GM23248 (cell line): ENCODE data around the gene PRKG2. TPM values are rescaled to one million over a fixed set of nuclear protein-coding genes. Genes with fewer than 3 reads are reported as not detected.
A peak's percentile ranks its signal among the peaks of the same experiment; 100 is the strongest.

Experiments used
- DNase-seq: peaks from one replicate; pipeline ENCODE4 v3.0.0-alpha.2; 2015
- H2AFZ ChIP-seq: fragments of 200-600 bp; sonication (generic); 2 replicates; pipeline ENCODE4 v1.6.1; 2016; ENCODE audit warnings: antibody characterized with exemption
- H3F3A ChIP-seq: fragments of 200-600 bp; sonication (generic); 2 replicates; pipeline ENCODE4 v1.6.1; 2016; ENCODE audit warnings: mild to moderate bottlenecking, antibody characterized with exemption, mixed run types; ENCODE audit not compliant: insufficient read depth
- H3K27ac ChIP-seq: fragments of 200-600 bp; sonication (generic); 2 replicates; pipeline ENCODE4 v1.5.1; 2016; ENCODE audit warnings: mild to moderate bottlenecking
- H3K27me3 ChIP-seq: fragments of 200-600 bp; sonication (generic); replicated peaks from 2 replicates; pipeline ENCODE4 v1.6.1; 2016; ENCODE audit warnings: mild to moderate bottlenecking; ENCODE audit not compliant: insufficient read depth
- H3K36me3 ChIP-seq: fragments of 200-600 bp; sonication (generic); 2 replicates; pipeline ENCODE4 v1.6.1; 2016; ENCODE audit warnings: low read depth, mild to moderate bottlenecking
- H3K4me1 ChIP-seq: fragments of 200-600 bp; sonication (generic); 2 replicates; pipeline ENCODE4 v1.6.1; 2016; ENCODE audit warnings: mild to moderate bottlenecking; ENCODE audit not compliant: insufficient read depth
- H3K4me2 ChIP-seq: fragments of 200-600 bp; sonication (generic); one replicate; pipeline ENCODE4 v1.6.1; 2016; ENCODE audit warnings: mild to moderate bottlenecking; ENCODE audit not compliant: unreplicated experiment
- H3K4me3 ChIP-seq: fragments of 200-600 bp; sonication (generic); 2 replicates; pipeline ENCODE4 v1.5.1; 2016; ENCODE audit warnings: mild to moderate bottlenecking
- H3K79me2 ChIP-seq: fragments of 200-600 bp; sonication (generic); 2 replicates; pipeline ENCODE4 v1.6.1; 2016; ENCODE audit warnings: mild to moderate bottlenecking; ENCODE audit not compliant: insufficient read depth
- H3K9ac ChIP-seq: fragments of 200-600 bp; sonication (generic); 2 replicates; pipeline ENCODE4 v1.6.1; 2016; ENCODE audit warnings: mild to moderate bottlenecking
- H3K9me2 ChIP-seq: fragments of 200-600 bp; sonication (generic); 2 replicates; pipeline ENCODE4 v1.6.1; 2016; ENCODE audit warnings: mixed run types, mild to moderate bottlenecking, moderate library complexity; ENCODE audit not compliant: insufficient read depth
- H3K9me3 ChIP-seq: fragments of 200-600 bp; sonication (generic); one replicate; pipeline ENCODE4 v1.6.1; 2017; ENCODE audit warnings: low read depth
- H4K20me1 ChIP-seq: fragments of 200-600 bp; sonication (generic); 2 replicates; pipeline ENCODE4 v1.6.0; 2016; ENCODE audit not compliant: insufficient read depth
- EZH2 ChIP-seq: fragments of 200-600 bp; sonication (generic); IDR thresholded peaks from 2 replicates; pipeline ENCODE4 v1.6.1; 2018; ENCODE audit warnings: antibody characterized with exemption, mild to moderate bottlenecking; ENCODE audit not compliant: insufficient read depth, poor library complexity, severe bottlenecking
- EZH2phosphoT487 ChIP-seq: fragments of 200-600 bp; sonication (generic); IDR thresholded peaks from 2 replicates; pipeline ENCODE4 v1.6.1; 2018; ENCODE audit warnings: antibody characterized with exemption, moderate library complexity, mild to moderate bottlenecking, low read depth; ENCODE audit not compliant: insufficient read depth
- WGBS, 2 experiments: methylation state at CpG; one replicate each; pipeline ENCODE4 v1.1.6; 2015 to 2017; ENCODE audit warnings: low lambda C conversion rate in 2 of 2, low coverage in 1 of 2; ENCODE audit errors: missing lambda C conversion rate in 2 of 2; 5-methylcytosine and 5-hydroxymethylcytosine counted together
- in situ Hi-C: fragments of 300-500 bp; cut with MboI; formaldehyde crosslinking; loops from 2 replicates; pipeline ENCODE4 v1.15.0; 2020
- polyA plus RNA-seq: library from polyadenylated mRNA; unstranded; fragments of >200 nt; fragmentation: Nextera tagmentation; extraction: Ambion mirVana; gene quantifications from 2 replicates; pipeline ENCODE4 v1.2.1, GENCODE V29; 2016
- total RNA-seq: library from RNA; depleted of rRNA; stranded (reverse); fragments of >200 nt; shearing (Covaris generic); gene quantifications from 2 replicates; pipeline ENCODE4 v1.2.3, GENCODE V29; 2014

PRKG2 gene
- total and polyA plus RNA-seq, 2 experiments from 2014 or later, result 4.7 to 7.3 TPM

GRCh38 chr4:81199831-81200230 lies 15.2 kb downstream of the PRKG2 start:
- H3K4me2 ChIP-seq, result peak overlapping the region; percentile 26
- no peak overlapping the region for H2AFZ ChIP-seq
- no peak overlapping the region for H3K27ac ChIP-seq
- in situ Hi-C loops, result no loop called here
- H3F3A ChIP-seq, result peaks cover 17% of the 10 kb centered on the region
- H3K4me3 ChIP-seq, result no peak overlapping the region
- DNase-seq, result peak; percentile 27
- TF ChIP-seq EZH2 (no peak), EZH2phosphoT487 (no peak)
- no peaks in the 10 kb centered on the region for H4K20me1 ChIP-seq
- no peaks in the 10 kb centered on the region for H3K36me3 ChIP-seq
- H3K9me3 ChIP-seq, result no peaks in the 10 kb centered on the region
- H3K9ac ChIP-seq, result no peak overlapping the region
- H3K79me2 ChIP-seq, result 0 out of 2 replicates have a peak, but pooled peaks cover 11% of the 10 kb centered on the region
- no peaks in the 10 kb centered on the region; the same call in 1 of the 2 replicates for H3K9me2 ChIP-seq
- H3K27me3 ChIP-seq, result no peaks in the 10 kb centered on the region
- peaks cover 22% of the 10 kb centered on the region for H3K4me1 ChIP-seq

GRCh38 chr4:81198609-81199008 lies 16.4 kb downstream of the PRKG2 start:
- Histone ChIP-seq H2AFZ (no peak overlapping the region), H3K4me1 (peaks cover 27% of the 10 kb centered on the region), H3K36me3 (no peaks in the 10 kb centered on the region), H3K9ac (no peak overlapping the region), H3K9me3 (no peaks in the 10 kb centered on the region), H3F3A (peaks cover 17% of the 10 kb centered on the region), H3K9me2 (no peaks in the 10 kb centered on the region; the same call in 1 of the 2 replicates), H3K27ac (no peak overlapping the region), H3K79me2 (0 out of 2 replicates have a peak, but pooled peaks cover 8% of the 10 kb centered on the region), H3K4me2 (no peak overlapping the region), H3K27me3 (no peaks in the 10 kb centered on the region), H3K4me3 (no peak overlapping the region), H4K20me1 (no peaks in the 10 kb centered on the region)
- DNase-seq, result no peak
- in situ Hi-C loops, result no loop called here
- TF ChIP-seq EZH2phosphoT487 (no peak), EZH2 (no peak)
- WGBS, 2 experiments, result 23 to 40% methylated on average over 1 of the region's 1 CpG

GRCh38 chr4:81197864-81198524 lies 17.0 kb downstream of the PRKG2 start:
- Histone ChIP-seq H3K79me2 (0 out of 2 replicates have a peak, but pooled peaks cover 8% of the 10 kb centered on the region), H3K9me2 (no peaks in the 10 kb centered on the region; the same call in 1 of the 2 replicates), H3K4me1 (peaks cover 27% of the 10 kb centered on the region), H3K4me3 (no peak overlapping the region), H3K4me2 (no peak overlapping the region), H3K36me3 (no peaks in the 10 kb centered on the region), H3K27me3 (no peaks in the 10 kb centered on the region), H3K9ac (no peak overlapping the region), H4K20me1 (no peaks in the 10 kb centered on the region), H3F3A (peaks cover 17% of the 10 kb centered on the region), H2AFZ (no peak overlapping the region), H3K9me3 (no peaks in the 10 kb centered on the region), H3K27ac (no peak overlapping the region)
- in situ Hi-C loops, result no loop called here
- WGBS, 2 experiments, result 48 to 50% methylated on average over 4 of the region's 4 CpGs
- TF ChIP-seq EZH2 (no peak), EZH2phosphoT487 (no peak)
- no peak for DNase-seq

- Histone ChIP-seq H2AFZ (no peak overlapping the region), H4K20me1 (no peaks in the 10 kb centered on the region), H3K9me2 (no peaks in the 10 kb centered on the region), H3K4me3 (no peak overlapping the region), H3K9ac (no peak overlapping the region), H3K79me2 (0 out of 2 replicates have a peak, but pooled peaks cover 8% of the 10 kb centered on the region), H3K9me3 (no peaks in the 10 kb centered on the region), H3F3A (peaks cover 17% of the 10 kb centered on the region), H3K27me3 (no peaks in the 10 kb centered on the region), H3K4me2 (peak overlapping the region; percentile 65), H3K36me3 (no peaks in the 10 kb centered on the region), H3K4me1 (peaks cover 27% of the 10 kb centered on the region), H3K27ac (peak overlapping the region; percentile 40; the same call in 1 of the 2 replicates)
- no peak for DNase-seq
- in situ Hi-C loops, result no loop called here
- TF ChIP-seq EZH2 (no peak), EZH2phosphoT487 (no peak)
- WGBS, 2 experiments, result 90 to 100% methylated on average over 3 of the region's 3 CpGs
Measured at GRCh38 chr4:81196126-81196650, 18.8 kb downstream of the PRKG2 start.
